MM.1S (cell line): ENCODE measurements around the gene ZNF710.

Source experiments
- CTCF ChIP-seq: fragments of 300-600 bp; sonication (generic); IDR thresholded peaks from 2 replicates; pipeline ENCODE4 v1.5.1; 2016; ENCODE audit warnings: antibody characterized with exemption, low read length, mixed read lengths
- EZH2 ChIP-seq: fragments of 300-600 bp; sonication (generic); optimal IDR thresholded peaks from 2 replicates; pipeline ENCODE3; 2017; ENCODE audit warnings: low read depth, mild to moderate bottlenecking, antibody characterized with exemption, low read length, mixed read lengths

DNA sequence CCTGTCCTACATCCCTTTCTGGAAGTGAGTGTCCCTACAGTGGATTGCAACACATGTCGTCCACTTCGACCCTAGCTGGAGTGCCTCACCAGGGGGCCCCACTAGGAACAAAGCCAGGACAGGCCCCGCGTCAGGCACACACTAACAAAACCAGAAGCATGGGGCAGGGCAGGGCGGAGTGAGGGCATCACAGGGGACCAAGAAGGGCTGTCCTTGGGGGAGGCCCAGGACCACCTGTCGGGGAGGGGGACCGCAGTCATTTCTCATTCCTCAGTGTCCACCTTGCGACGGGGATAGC, 79.3 kb downstream of the ZNF710 start:
- TF ChIP-seq EZH2, result no peak
- no peak for TF ChIP-seq CTCF
